ENCODE results near the gene LRG1.

DNA sequence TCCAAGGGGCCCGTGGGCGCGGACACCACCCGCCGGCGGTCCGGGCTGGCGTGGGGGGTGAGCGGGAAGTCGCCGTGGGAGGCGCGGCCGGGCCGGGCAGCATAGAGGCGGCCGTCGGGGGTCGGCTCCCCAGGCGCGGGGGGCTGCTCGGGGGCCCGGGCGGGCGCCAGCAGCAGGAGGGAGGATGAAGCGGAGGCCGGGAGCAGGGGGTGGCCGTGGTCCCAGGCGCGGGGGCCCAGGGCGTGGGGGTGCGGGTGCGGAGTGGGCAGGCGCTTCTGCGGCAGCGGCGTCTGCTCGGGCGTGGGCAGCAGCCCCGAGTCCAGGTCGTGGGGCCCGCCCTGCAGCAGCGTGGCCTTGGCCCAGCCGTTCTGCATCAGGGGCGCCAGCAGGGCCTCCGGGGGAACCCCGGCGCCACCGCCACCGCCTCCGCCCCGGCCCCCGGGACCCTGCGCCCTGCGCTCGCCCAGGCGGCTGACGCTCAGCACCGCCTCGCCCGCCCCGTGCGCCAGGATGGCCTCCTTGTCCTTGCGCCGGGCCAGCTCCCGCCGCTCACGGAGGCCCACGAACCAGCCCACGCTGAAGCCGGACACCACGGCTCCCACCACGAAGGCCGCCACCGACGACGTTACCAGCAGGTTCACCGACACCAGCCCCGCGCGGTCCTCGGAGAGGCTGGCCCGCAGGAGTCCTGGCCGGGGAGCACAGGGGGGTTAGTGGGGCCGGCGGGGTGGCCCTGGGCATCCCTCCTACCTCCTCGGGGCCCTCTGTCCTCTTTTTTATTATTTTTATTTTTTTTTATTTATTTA is 4.2 kb upstream of the LRG1 start:
- no peak for TF ChIP-seq EZH2phosphoT487 (IDR thresholded peaks at IDR 0.05; ENCODE audit: low read depth, severe bottlenecking, unreplicated experiment)
- TF ChIP-seq, protein P1, sequence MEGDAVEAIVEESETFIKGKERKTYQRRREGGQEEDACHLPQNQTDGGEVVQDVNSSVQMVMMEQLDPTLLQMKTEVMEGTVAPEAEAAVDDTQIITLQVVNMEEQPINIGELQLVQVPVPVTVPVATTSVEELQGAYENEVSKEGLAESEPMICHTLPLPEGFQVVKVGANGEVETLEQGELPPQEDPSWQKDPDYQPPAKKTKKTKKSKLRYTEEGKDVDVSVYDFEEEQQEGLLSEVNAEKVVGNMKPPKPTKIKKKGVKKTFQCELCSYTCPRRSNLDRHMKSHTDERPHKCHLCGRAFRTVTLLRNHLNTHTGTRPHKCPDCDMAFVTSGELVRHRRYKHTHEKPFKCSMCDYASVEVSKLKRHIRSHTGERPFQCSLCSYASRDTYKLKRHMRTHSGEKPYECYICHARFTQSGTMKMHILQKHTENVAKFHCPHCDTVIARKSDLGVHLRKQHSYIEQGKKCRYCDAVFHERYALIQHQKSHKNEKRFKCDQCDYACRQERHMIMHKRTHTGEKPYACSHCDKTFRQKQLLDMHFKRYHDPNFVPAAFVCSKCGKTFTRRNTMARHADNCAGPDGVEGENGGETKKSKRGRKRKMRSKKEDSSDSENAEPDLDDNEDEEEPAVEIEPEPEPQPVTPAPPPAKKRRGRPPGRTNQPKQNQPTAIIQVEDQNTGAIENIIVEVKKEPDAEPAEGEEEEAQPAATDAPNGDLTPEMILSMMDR (IDR thresholded peaks at IDR 0.05; ENCODE audit: poor library complexity) = no peak
- TF ChIP-seq EZH2 (IDR thresholded peaks at IDR 0.05; ENCODE audit: borderline replicate concordance) = no peak

Measured in hepatocyte (in vitro differentiated cells).